IPS-20b (cell line): Measurements from ENCODE around the gene TRMT10A.

Experiments
- H3K27ac ChIP-seq: one replicate; pipeline ENCODE4 v1.5.1; 2013; ENCODE audit warnings: low read length
- H3K27me3 ChIP-seq: 2 replicates; pipeline ENCODE4 v1.6.1; 2013; ENCODE audit warnings: mild to moderate bottlenecking, low read length, inconsistent platforms; ENCODE audit not compliant: insufficient read depth
- H3K36me3 ChIP-seq: 2 replicates; pipeline ENCODE4 v1.6.1; 2013; ENCODE audit warnings: low read depth, mild to moderate bottlenecking, inconsistent platforms, low read length, moderate library complexity; ENCODE audit not compliant: insufficient read depth
- H3K4me1 ChIP-seq: 2 replicates; pipeline ENCODE4 v1.6.1; 2013; ENCODE audit warnings: mild to moderate bottlenecking, control low read depth, inconsistent platforms, low read length, moderate library complexity; ENCODE audit not compliant: insufficient read depth
- H3K4me3 ChIP-seq: 2 replicates; pipeline ENCODE4 v1.5.1; 2013; ENCODE audit warnings: mild to moderate bottlenecking, low read length, inconsistent platforms
- H3K9ac ChIP-seq: 2 replicates; pipeline ENCODE4 v1.6.1; 2013; ENCODE audit warnings: low read depth, mild to moderate bottlenecking, inconsistent platforms, low read length, moderate library complexity
- H3K9me3 ChIP-seq: 2 replicates; pipeline ENCODE4 v1.6.1; 2013; ENCODE audit warnings: mild to moderate bottlenecking, low read depth, low read length, inconsistent platforms; ENCODE audit not compliant: insufficient read depth

The TRMT10A gene

DNA sequence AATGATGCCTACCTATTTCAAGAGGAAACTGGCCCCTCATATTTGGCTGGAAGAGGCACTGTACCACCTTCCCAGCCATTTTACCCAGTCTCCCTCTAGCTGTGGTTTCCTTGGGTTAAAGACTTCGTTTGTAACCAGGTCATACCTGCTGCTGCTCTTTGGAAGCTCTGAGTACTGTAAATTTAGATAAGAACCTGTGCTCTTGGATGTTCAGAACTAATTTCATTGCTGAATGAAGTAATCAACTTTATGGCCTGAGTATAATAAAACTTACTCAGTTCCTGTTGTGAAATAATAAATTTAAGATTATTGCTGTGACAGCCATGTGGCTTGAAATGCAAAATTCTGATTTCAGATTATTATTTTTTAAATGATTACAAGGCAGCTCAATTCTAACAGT lies 23.0 kb upstream of the TRMT10A start:
- Histone ChIP-seq H3K27me3 (no peaks in the 10 kb centered on the region), H3K36me3 (no peaks in the 10 kb centered on the region), H3K4me3 (no peak overlapping the region), H3K9ac (no peak overlapping the region), H3K4me1 (no peaks in the 10 kb centered on the region), H3K27ac (no peak overlapping the region), H3K9me3 (no peaks in the 10 kb centered on the region)

DNA sequence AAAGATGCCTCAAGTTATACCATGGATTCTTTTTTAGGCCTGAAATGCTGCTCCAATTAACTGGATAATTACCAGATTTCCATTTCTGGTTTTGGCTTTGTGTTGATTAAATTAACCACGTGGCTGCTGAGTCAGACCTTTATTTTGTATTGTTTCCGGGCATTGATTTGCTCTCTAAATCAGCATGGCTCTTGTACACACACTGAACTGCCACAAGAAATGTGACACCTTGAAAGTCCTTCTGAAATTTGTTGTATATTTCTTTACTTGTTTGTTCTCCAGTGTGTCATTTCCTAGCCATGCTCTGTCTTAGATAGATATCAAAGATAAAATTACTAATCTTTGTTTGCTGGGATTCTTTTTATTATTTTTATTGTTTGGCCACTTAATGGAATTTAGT lies 22.5 kb upstream of the TRMT10A start:
- H3K4me3 ChIP-seq, result no peak overlapping the region

DNA sequence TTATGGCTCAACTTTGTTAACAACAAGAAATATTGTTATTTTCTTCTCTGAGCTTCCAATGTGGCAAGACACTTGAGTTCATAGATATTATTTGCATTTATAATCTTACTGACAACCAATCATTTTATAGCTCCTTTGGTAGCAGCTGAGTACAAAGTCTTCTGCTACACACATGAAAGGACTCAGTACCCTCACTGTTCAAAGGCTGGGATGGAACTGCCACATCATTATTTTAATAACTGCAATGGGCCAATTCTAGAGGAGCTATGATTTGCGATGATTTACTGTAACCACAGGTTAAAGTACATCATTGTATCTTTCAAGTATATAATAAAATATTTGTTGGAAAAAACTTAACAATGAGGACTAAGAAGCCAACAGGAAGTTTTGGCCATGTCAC lies 21.7 kb upstream of the TRMT10A start:
- Histone ChIP-seq H3K27ac (no peak overlapping the region), H3K27me3 (no peaks in the 10 kb centered on the region), H3K4me3 (no peak overlapping the region), H3K36me3 (no peaks in the 10 kb centered on the region), H3K9me3 (no peaks in the 10 kb centered on the region), H3K9ac (no peak overlapping the region), H3K4me1 (no peaks in the 10 kb centered on the region)

More for the DNA sequence above, 22.5 kb upstream of the TRMT10A start:
- H3K27me3 ChIP-seq, result no peaks in the 10 kb centered on the region
- no peaks in the 10 kb centered on the region for H3K9me3 ChIP-seq
- H3K36me3 ChIP-seq, result no peaks in the 10 kb centered on the region
- no peak overlapping the region for H3K27ac ChIP-seq
- H3K4me1 ChIP-seq, result no peaks in the 10 kb centered on the region
- H3K9ac ChIP-seq, result no peak overlapping the region

GRCh38 chr4:99578714-99579113 lies 14.9 kb upstream of the TRMT10A start:
- no peaks in the 10 kb centered on the region for H3K9me3 ChIP-seq
- H3K4me1 ChIP-seq, result no peaks in the 10 kb centered on the region; the same call in 1 of the 2 replicates
- H3K27me3 ChIP-seq, result no peaks in the 10 kb centered on the region
- H3K36me3 ChIP-seq, result no peaks in the 10 kb centered on the region
- no peak overlapping the region for H3K27ac ChIP-seq
- H3K4me3 ChIP-seq, result no peak overlapping the region
- no peak overlapping the region for H3K9ac ChIP-seq

DNA sequence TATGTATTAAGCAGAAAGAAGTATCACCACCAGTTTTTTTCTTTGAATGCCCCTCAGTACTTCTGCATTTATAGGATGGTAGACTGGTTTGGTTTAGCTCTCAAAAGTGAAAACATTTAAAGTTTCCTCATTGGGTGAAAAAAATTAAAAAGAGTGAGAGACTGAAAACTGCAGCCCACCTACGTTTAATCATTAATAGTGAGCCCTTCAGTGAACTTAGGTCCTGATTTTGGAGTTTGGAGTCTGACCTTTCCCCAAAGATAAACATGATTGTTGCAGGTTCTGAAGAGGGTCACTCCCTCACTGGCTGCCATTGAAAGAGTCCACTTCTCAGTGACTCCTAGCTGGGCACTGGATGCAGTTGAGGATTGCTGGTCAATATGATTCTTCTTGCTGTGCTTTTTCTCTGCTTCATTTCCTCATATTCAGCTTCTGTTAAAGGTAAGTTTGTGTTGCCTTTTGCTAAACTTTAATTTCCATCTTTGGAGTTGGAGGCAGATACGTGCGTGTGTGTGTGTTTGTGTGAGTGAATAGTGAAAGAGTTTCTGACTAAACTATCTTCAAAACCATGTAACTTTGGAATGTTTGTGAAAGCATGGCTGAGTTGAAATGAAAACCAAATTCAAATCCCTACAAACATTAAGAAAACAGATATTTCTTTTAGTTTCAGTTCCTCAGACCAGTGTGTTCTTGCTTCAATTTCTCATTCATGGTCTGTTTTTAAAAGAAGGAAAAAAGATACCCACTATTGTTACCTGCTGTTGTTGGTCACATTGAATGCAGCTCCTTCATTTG lies 10.9 kb upstream of the TRMT10A start, which contains the start of gene MTTP:
Gene MTTP (plus strand): TSS at position 295 of the 795 bp plus-strand sequence. CDS start 86 bp downstream, at position 381.
- Histone ChIP-seq H3K36me3 (no peaks in the 10 kb centered on the region), H3K9ac (peak within 1 kb of the TSS; percentile 8; the same call in 1 of the 2 replicates), H3K27ac (peak within 1 kb of the TSS; percentile 36), H3K4me1 (no peaks in the 10 kb centered on the region; the same call in 1 of the 2 replicates), H3K27me3 (no peaks in the 10 kb centered on the region), H3K4me3 (peak within 1 kb of the TSS; percentile 45; the same call in 1 of the 2 replicates), H3K9me3 (no peaks in the 10 kb centered on the region)

DNA sequence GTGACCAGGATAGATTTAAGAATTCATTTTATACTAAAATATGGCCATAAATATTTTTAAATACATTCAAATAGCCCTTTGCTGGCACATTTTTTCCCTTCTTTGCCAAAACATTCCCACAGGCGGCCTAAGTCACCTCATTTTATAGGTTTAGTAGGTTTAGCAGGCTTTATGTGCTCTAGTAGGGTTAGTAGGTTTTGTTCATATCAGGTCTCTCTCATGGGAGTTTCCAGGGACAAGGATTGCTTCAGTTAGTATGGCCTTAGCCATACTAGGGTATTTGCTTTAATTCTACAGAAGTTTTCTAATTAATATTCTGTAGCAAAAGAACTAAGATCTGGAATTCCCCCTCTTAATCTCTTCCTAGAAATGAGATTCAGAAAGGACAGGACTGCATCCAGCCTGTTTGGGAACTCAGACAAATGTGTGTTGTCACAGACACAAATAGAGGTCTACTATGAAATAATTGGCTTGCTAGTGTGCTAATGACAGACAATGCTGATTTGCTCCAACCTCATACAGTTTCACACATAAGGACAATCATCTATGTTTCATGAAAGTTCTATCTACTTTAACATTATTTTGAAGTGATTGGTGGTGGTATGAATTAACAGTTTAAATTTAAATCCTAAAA lies 10.0 kb upstream of the TRMT10A start:
- H3K4me1 ChIP-seq, result no peaks in the 10 kb centered on the region; the same call in 1 of the 2 replicates
- no peaks in the 10 kb centered on the region for H3K36me3 ChIP-seq
- H3K4me3 ChIP-seq, result no peak overlapping the region
- no peaks in the 10 kb centered on the region for H3K27me3 ChIP-seq
- H3K27ac ChIP-seq, result no peak overlapping the region
- H3K9ac ChIP-seq, result no peak overlapping the region
- no peaks in the 10 kb centered on the region for H3K9me3 ChIP-seq

DNA sequence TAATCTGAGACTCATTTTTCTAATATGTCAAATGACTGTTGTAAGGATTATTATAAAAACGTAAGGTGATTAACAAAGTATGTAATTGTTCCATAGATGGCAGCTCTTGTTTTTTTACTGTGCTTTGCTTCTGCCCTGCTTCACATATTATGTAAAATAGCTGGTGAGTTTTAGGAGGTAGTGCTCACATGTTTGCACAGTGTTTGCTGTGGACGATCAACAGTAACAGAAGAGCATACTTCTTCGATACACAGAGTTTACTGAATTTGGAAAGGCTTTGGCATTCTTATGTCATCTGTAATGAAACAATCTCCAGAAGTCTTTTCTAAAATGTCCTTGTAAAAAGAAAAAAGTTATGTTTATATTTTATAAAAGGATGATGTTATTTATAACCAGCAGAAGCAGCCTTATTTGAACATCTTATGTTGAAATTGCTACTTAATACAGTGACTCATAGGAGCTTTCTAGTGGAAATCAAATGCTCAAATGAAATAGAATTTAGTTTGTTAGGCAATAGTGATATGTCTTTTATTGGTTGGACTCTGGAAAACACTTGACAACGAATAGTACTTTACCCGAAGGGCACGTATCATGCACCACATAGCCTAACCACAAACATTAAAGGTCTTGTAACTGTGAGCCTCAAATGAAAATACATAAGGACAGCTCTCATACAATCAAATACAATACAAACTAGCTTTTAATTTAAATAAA lies 8.8 kb upstream of the TRMT10A start:
- H3K36me3 ChIP-seq, result no peaks in the 10 kb centered on the region
- H3K9ac ChIP-seq, result no peak overlapping the region
- no peak overlapping the region for H3K27ac ChIP-seq
- no peak overlapping the region for H3K4me3 ChIP-seq
- no peaks in the 10 kb centered on the region; the same call in 1 of the 2 replicates for H3K4me1 ChIP-seq
- H3K27me3 ChIP-seq, result no peaks in the 10 kb centered on the region
- H3K9me3 ChIP-seq, result no peaks in the 10 kb centered on the region

DNA sequence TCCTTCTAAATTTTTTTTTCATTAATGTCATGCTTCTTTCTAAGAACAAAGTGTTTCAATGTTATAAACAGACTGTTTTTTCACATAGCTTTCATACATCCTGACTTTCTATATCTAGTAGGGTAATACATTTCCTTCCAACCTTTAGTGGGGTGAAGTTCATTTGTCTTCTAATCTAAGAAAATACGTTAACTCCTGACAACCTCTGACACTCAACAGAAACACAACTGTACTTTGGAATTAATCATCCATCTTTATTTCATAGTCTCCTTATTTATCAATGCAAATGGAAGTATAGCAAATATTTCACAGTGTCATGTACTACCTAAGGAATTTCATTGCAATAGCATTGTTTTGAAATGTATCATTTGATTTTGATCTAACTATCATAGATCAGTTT lies 8.0 kb upstream of the TRMT10A start:
- no peak overlapping the region for H3K9ac ChIP-seq
- H3K36me3 ChIP-seq, result no peaks in the 10 kb centered on the region
- H3K9me3 ChIP-seq, result no peaks in the 10 kb centered on the region
- no peak overlapping the region for H3K4me3 ChIP-seq
- no peaks in the 10 kb centered on the region for H3K27me3 ChIP-seq
- no peaks in the 10 kb centered on the region; the same call in 1 of the 2 replicates for H3K4me1 ChIP-seq
- H3K27ac ChIP-seq, result no peak overlapping the region

- Histone ChIP-seq H3K4me3 (no peak overlapping the region), H3K9me3 (no peaks in the 10 kb centered on the region), H3K4me1 (no peaks in the 10 kb centered on the region), H3K9ac (no peak overlapping the region), H3K27ac (no peak overlapping the region), H3K36me3 (no peaks in the 10 kb centered on the region), H3K27me3 (no peaks in the 10 kb centered on the region)
These were observed 1.1 kb upstream of the TRMT10A start for GRCh38 chr4:99564921-99565320.

- no peaks in the 10 kb centered on the region for H3K9me3 ChIP-seq
- no peaks in the 10 kb centered on the region for H3K27me3 ChIP-seq
- H3K36me3 ChIP-seq, result no peaks in the 10 kb centered on the region
- H3K4me3 ChIP-seq, result no peak overlapping the region
- no peaks in the 10 kb centered on the region for H3K4me1 ChIP-seq
- H3K27ac ChIP-seq, result no peak overlapping the region
- H3K9ac ChIP-seq, result no peak overlapping the region
These were observed 11.0 kb downstream of the TRMT10A start for GRCh38 chr4:99552872-99553271.

DNA sequence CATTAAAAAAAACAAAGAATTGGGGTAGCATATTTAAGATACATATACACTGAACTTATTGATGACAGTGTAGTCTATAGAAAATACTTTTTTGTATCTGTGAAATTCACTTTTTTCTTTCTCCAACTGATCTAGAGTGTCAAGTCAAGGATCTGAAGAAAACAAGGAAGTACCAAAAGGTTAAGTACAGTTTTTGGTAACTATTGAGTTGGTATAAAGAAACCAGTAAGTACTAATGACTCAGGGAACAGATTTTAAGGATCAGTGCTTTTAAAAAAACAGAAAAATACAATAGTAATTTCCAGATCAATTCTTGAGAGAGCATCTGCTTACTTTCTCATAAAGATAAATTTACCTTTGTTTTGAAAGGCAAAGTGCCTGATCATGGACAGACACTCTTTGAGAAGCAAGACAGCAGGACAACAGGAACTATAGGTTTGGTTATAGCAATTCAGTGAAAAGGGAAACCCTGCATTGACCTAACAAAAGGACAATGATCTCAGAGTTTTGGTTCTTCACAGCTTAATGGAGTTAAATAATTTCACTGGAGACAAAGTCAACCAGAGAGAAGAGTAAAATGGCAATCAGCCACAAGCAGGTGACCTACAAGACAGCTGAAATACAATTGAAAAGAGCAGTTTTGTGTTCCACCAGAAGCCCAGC lies 23.4 kb downstream of the TRMT10A start:
- Histone ChIP-seq H3K27ac (no peak overlapping the region), H3K4me1 (no peaks in the 10 kb centered on the region), H3K36me3 (no peaks in the 10 kb centered on the region), H3K9me3 (no peaks in the 10 kb centered on the region), H3K27me3 (no peaks in the 10 kb centered on the region), H3K9ac (no peak overlapping the region), H3K4me3 (no peak overlapping the region)
